Femur (tissue), 1 donor: ENCODE data around the gene CSF3R.
"Not testable (repeated sequence)": the region's sequence is repeated elsewhere in the genome, so short reads cannot be mapped to it uniquely, and the experiment has no call there.

Experiments
- DNase-seq: peaks from one replicate; pipeline ENCODE4 v3.0.0-alpha.2; 2017

CSF3R gene

GRCh38 chr1:36481091-36481490 is 1.6 kb downstream of the CSF3R start:
- DNase-seq = no peak

- no peak for DNase-seq
Measured at GRCh38 chr1:36480161-36480560, 2.6 kb downstream of the CSF3R start.

- DNase-seq = no peak
Measured at GRCh38 chr1:36479505-36480051, 3.1 kb downstream of the CSF3R start.

- not testable (repeated sequence) for DNase-seq
Measured at GRCh38 chr1:36477615-36478014, 5.1 kb downstream of the CSF3R start.

GRCh38 chr1:36476945-36477344 is 5.8 kb downstream of the CSF3R start:
- DNase-seq = no peak

- DNase-seq = no peak
Measured at GRCh38 chr1:36475910-36476604, 6.7 kb downstream of the CSF3R start.

- no peak for DNase-seq
Measured at GRCh38 chr1:36475341-36475740, 7.4 kb downstream of the CSF3R start.

GRCh38 chr1:36472656-36473055 is 10.1 kb downstream of the CSF3R start:
- no peak for DNase-seq

GRCh38 chr1:36471830-36472641 is 10.7 kb downstream of the CSF3R start:
- DNase-seq = no peak

- DNase-seq = no peak
Measured at GRCh38 chr1:36469163-36469562, 13.6 kb downstream of the CSF3R start.

GRCh38 chr1:36467700-36468455 is 14.8 kb downstream of the CSF3R start:
- no peak for DNase-seq

- DNase-seq = no peak
Measured at GRCh38 chr1:36467027-36467410, 15.7 kb downstream of the CSF3R start.

GRCh38 chr1:36466370-36467026 is 16.2 kb downstream of the CSF3R start:
- DNase-seq = no peak

GRCh38 chr1:36465731-36466369 is 16.9 kb downstream of the CSF3R start:
- DNase-seq = no peak

GRCh38 chr1:36464605-36465393 is 17.9 kb downstream of the CSF3R start:
- DNase-seq = no peak

GRCh38 chr1:36463803-36464604 is 18.7 kb downstream of the CSF3R start, which contains the start of gene MRPS15:
MRPS15 (minus strand) TSS chr1:36464384; CDS start chr1:36464275, 109 bp downstream.
- peak; percentile 97 for DNase-seq

- no peak for DNase-seq
Measured at GRCh38 chr1:36463463-36463802, 19.3 kb downstream of the CSF3R start.

GRCh38 chr1:36458910-36459309 is 23.8 kb downstream of the CSF3R start:
- no peak for DNase-seq

GRCh38 chr1:36457691-36458090 is 25.0 kb downstream of the CSF3R start:
- no peak for DNase-seq

- DNase-seq = no peak
Measured at GRCh38 chr1:36456391-36456928, 26.3 kb downstream of the CSF3R start.
